Esophagus (tissue), 2 donors: Measurements from ENCODE around the gene DYNC1I1. TPM values are rescaled to one million over a fixed set of nuclear protein-coding genes. Genes with fewer than 3 reads are reported as not detected.

Source experiments
- H3K27ac ChIP-seq, 2 donors: one replicate each; pipeline ENCODE4 v1.5.1; 2013; ENCODE audit warnings: low read depth in 2 of 2, mild to moderate bottlenecking in 2 of 2, inconsistent platforms in 1 of 2, low read length in 1 of 2, moderate library complexity in 1 of 2
- H3K27me3 ChIP-seq, 2 donors: one replicate each; pipeline ENCODE4 v1.6.1; 2013; ENCODE audit warnings: low read length in 2 of 2, control low read depth in 1 of 2, mild to moderate bottlenecking in 1 of 2; ENCODE audit not compliant: insufficient read depth in 2 of 2, control insufficient read depth in 1 of 2
- H3K36me3 ChIP-seq, 2 donors: one replicate each; pipeline ENCODE4 v1.6.1; 2013; ENCODE audit warnings: low read length in 1 of 2; ENCODE audit not compliant: control insufficient read depth in 2 of 2, insufficient read depth in 2 of 2
- H3K4me1 ChIP-seq, 2 donors: one replicate each; pipeline ENCODE4 v1.6.1; 2013; ENCODE audit warnings: low read length in 1 of 2; ENCODE audit not compliant: control insufficient read depth in 2 of 2, insufficient read depth in 2 of 2
- H3K4me3 ChIP-seq, 2 donors: one replicate each; pipeline ENCODE4 v1.5.1; 2013; ENCODE audit warnings: low read length in 2 of 2, mild to moderate bottlenecking in 2 of 2, low read depth in 1 of 2, moderate library complexity in 1 of 2
- H3K9me3 ChIP-seq, 2 donors: one replicate each; pipeline ENCODE4 v1.6.1; 2013; ENCODE audit warnings: mild to moderate bottlenecking in 2 of 2, low read depth in 1 of 2, low read length in 1 of 2, moderate library complexity in 1 of 2; ENCODE audit not compliant: control insufficient read depth in 2 of 2, insufficient read depth in 1 of 2
- WGBS, 2 donors: extraction: QIAGEN DNeasy Blood & Tissue Kit; methylation state at CpG; one replicate each; pipeline ENCODE4 v1.1.7; 2013; 5-methylcytosine and 5-hydroxymethylcytosine counted together
- polyA plus RNA-seq, 2 donors: library from polyadenylated mRNA; stranded (reverse); fragments of 200-250 nt; gene quantifications; one replicate each; pipeline ENCODE4 v1.2.3, GENCODE V29; 2013
- donor health status: healthy with polysubstance abuse.
- donor health status: Bipolar disorder and iron deficiency.

DYNC1I1 gene
- polyA plus RNA-seq, 2 donors = 0.20 to 0.69 TPM

GRCh38 chr7:95986178-95986764 lies 213.9 kb downstream of the DYNC1I1 start:
- no peaks in the 10 kb centered on the region for H3K4me1 ChIP-seq
- no peaks in the 10 kb centered on the region for H3K27me3 ChIP-seq
- no peaks in the 10 kb centered on the region for H3K9me3 ChIP-seq
- no peak overlapping the region for H3K27ac ChIP-seq
- no peaks in the 10 kb centered on the region for H3K36me3 ChIP-seq
- no peak overlapping the region for H3K4me3 ChIP-seq
- WGBS, 2 donors = 58 to 62% methylated on average over 6 of the region's 6 CpGs

- H3K36me3 ChIP-seq = no peaks in the 10 kb centered on the region
- H3K27me3 ChIP-seq = no peaks in the 10 kb centered on the region
- no peaks in the 10 kb centered on the region for H3K4me1 ChIP-seq
- H3K9me3 ChIP-seq = no peaks in the 10 kb centered on the region
- 42 to 47% methylated on average over 5 of the region's 5 CpGs for WGBS, 2 donors
- no peak overlapping the region for H3K4me3 ChIP-seq
- H3K27ac ChIP-seq = no peak overlapping the region
Measured at GRCh38 chr7:95989301-95989700, 216.9 kb downstream of the DYNC1I1 start.

GRCh38 chr7:95993380-95993779 lies 221.0 kb downstream of the DYNC1I1 start:
- Histone ChIP-seq H3K36me3 (peaks cover 0 to 2% of the 10 kb centered on the region in 2 donors), H3K4me3 (no peak overlapping the region), H3K9me3 (no peaks in the 10 kb centered on the region), H3K4me1 (no peaks in the 10 kb centered on the region), H3K27me3 (no peaks in the 10 kb centered on the region), H3K27ac (no peak overlapping the region)
- WGBS, 2 donors = 70 to 73% methylated on average over 2 of the region's 2 CpGs

GRCh38 chr7:95996174-95996573 lies 223.8 kb downstream of the DYNC1I1 start:
- Histone ChIP-seq H3K4me3 (no peak overlapping the region), H3K9me3 (no peaks in the 10 kb centered on the region), H3K27me3 (no peaks in the 10 kb centered on the region), H3K36me3 (peaks cover 0 to 2% of the 10 kb centered on the region in 2 donors), H3K4me1 (no peaks in the 10 kb centered on the region), H3K27ac (no peak overlapping the region)
- 67 to 70% methylated on average over 5 of the region's 5 CpGs for WGBS, 2 donors

GRCh38 chr7:95996886-95997285 lies 224.5 kb downstream of the DYNC1I1 start:
- WGBS, 2 donors = 58 to 74% methylated on average over 1 of the region's 1 CpG
- Histone ChIP-seq H3K9me3 (no peaks in the 10 kb centered on the region), H3K36me3 (peaks cover 0 to 2% of the 10 kb centered on the region in 2 donors), H3K4me1 (no peaks in the 10 kb centered on the region), H3K4me3 (no peak overlapping the region), H3K27ac (no peak overlapping the region), H3K27me3 (no peaks in the 10 kb centered on the region)

- Histone ChIP-seq H3K4me3 (no peak overlapping the region), H3K9me3 (no peaks in the 10 kb centered on the region), H3K4me1 (no peaks in the 10 kb centered on the region), H3K36me3 (peaks cover 0 to 2% of the 10 kb centered on the region in 2 donors), H3K27ac (no peak overlapping the region), H3K27me3 (no peaks in the 10 kb centered on the region)
- WGBS, 2 donors = 58 to 66% methylated on average over 1 of the region's 1 CpG
Measured at GRCh38 chr7:95997632-95998031, 225.3 kb downstream of the DYNC1I1 start.

GRCh38 chr7:95999481-95999880 lies 227.1 kb downstream of the DYNC1I1 start:
- Histone ChIP-seq H3K9me3 (no peaks in the 10 kb centered on the region), H3K27ac (no peak overlapping the region), H3K36me3 (peaks cover 0 to 2% of the 10 kb centered on the region in 2 donors), H3K4me3 (no peak overlapping the region), H3K4me1 (no peaks in the 10 kb centered on the region), H3K27me3 (no peaks in the 10 kb centered on the region)
- 63 to 67% methylated on average over 6 of the region's 6 CpGs for WGBS, 2 donors

GRCh38 chr7:96004578-96004977 lies 232.2 kb downstream of the DYNC1I1 start:
- no peak overlapping the region for H3K27ac ChIP-seq
- no peak overlapping the region for H3K4me3 ChIP-seq
- no peaks in the 10 kb centered on the region for H3K9me3 ChIP-seq
- H3K4me1 ChIP-seq = no peaks in the 10 kb centered on the region
- no peaks in the 10 kb centered on the region for H3K36me3 ChIP-seq
- H3K27me3 ChIP-seq = no peaks in the 10 kb centered on the region

GRCh38 chr7:96005271-96005670 lies 232.9 kb downstream of the DYNC1I1 start:
- 73 to 76% methylated on average over 5 of the region's 5 CpGs for WGBS, 2 donors
- no peaks in the 10 kb centered on the region for H3K4me1 ChIP-seq
- H3K9me3 ChIP-seq = no peaks in the 10 kb centered on the region
- no peak overlapping the region for H3K4me3 ChIP-seq
- H3K27ac ChIP-seq = no peak overlapping the region
- H3K27me3 ChIP-seq = no peaks in the 10 kb centered on the region
- no peaks in the 10 kb centered on the region for H3K36me3 ChIP-seq

GRCh38 chr7:96009148-96009547 lies 236.8 kb downstream of the DYNC1I1 start:
- H3K27ac ChIP-seq = no peak overlapping the region
- no peaks in the 10 kb centered on the region for H3K36me3 ChIP-seq
- no peaks in the 10 kb centered on the region for H3K9me3 ChIP-seq
- no peak overlapping the region for H3K4me3 ChIP-seq
- H3K27me3 ChIP-seq = no peaks in the 10 kb centered on the region
- WGBS, 2 donors = 84 to 86% methylated on average over 2 of the region's 2 CpGs
- no peaks in the 10 kb centered on the region for H3K4me1 ChIP-seq
